ENCODE data around the gene RNF8.
"Not testable (repeated sequence)": the region's sequence is repeated elsewhere in the genome, so short reads cannot be mapped to it uniquely, and the experiment has no call there.

Gene RNF8, protein sequence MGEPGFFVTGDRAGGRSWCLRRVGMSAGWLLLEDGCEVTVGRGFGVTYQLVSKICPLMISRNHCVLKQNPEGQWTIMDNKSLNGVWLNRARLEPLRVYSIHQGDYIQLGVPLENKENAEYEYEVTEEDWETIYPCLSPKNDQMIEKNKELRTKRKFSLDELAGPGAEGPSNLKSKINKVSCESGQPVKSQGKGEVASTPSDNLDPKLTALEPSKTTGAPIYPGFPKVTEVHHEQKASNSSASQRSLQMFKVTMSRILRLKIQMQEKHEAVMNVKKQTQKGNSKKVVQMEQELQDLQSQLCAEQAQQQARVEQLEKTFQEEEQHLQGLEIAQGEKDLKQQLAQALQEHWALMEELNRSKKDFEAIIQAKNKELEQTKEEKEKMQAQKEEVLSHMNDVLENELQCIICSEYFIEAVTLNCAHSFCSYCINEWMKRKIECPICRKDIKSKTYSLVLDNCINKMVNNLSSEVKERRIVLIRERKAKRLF

GRCh38 chr6:37353761-37354525, at the start of gene RNF8:
Gene RNF8 (plus strand): TSS chr6:37353983. CDS start chr6:37354165, 182 bp downstream.
- DNase-seq (peak; percentile 87), ATAC-seq (replicated peaks) (peak; percentile 96 to 97)
- H3K4me1 Mint-ChIP-seq, result peaks cover 21 to 52% of the 10 kb centered on the region in 2 donors

DNA sequence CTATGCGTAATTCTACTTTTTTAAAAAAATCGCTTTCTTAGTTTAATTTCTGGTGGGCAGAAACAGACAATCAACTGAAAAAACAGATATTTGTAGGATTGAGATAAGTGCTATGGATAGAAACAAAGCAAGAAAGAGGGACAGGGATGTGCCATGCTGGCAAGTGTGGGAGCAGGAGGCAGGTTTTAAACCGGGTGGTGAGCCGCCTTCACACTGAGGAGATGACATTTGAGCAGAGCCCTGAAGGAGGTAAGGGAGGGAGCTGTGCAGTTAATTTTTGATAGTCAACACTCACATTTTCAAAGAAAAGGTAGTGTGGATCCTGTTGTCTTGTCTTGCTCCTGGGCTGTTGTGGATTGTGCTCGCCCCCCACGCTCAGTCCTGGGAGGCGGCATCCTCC, 49.0 kb upstream of the RNF8 start:
- Mint-ChIP-seq H3K9me3 (no peaks in the 10 kb centered on the region), H3K36me3 (peaks cover 44 to 65% of the 10 kb centered on the region in 2 donors), H3K27ac (peak overlapping the region; percentile 20), H3K4me3 (no peak overlapping the region), H3K4me1 (peaks cover 10 to 14% of the 10 kb centered on the region in 2 donors), H3K27me3 (no peaks in the 10 kb centered on the region)
- DNase-seq, result no peak
- no peak for ATAC-seq (replicated peaks)

More at GRCh38 chr6:37353761-37354525, at the start of gene RNF8:
- Mint-ChIP-seq H3K27me3 (no peaks in the 10 kb centered on the region), H3K27ac (peak within 1 kb of the TSS; percentile 94), H3K9me3 (peaks cover 0 to 4% of the 10 kb centered on the region in 2 donors), H3K4me3 (peak within 1 kb of the TSS; percentile 97 to 99), H3K36me3 (peaks cover 7 to 9% of the 10 kb centered on the region in 2 donors)

DNA sequence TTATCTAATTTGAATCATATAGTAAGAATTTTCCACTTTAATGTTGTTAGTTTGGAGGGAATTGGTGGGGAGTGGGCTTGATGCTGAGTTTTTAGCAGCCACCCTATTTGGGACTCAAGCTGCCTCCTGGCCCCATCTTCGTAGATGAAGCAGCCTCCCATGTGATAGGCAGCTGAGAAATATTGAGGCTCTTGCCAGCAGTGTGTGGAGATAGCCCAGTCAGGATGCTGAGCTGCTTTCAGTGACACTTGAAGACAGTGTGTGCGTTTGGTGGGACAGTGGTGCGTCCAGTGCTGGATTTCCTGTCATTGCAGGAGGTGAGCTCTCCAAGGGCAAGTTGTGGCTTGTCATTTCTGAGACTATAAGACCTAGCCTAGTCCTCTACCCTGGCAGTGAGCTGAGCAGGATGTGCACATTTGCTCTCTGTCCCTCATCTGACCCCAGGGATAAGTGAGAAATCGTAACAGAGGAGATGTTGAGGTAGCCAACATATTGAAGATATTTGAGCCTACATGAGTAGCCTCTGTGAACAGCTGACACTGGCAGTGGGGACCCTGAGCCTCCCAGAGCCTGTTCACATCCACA, 47.9 kb upstream of the RNF8 start:
- Mint-ChIP-seq H3K4me1 (peaks cover 10 to 14% of the 10 kb centered on the region in 2 donors), H3K4me3 (no peak overlapping the region), H3K27ac (peak overlapping the region; percentile 37), H3K9me3 (no peaks in the 10 kb centered on the region), H3K36me3 (peaks cover 41 to 60% of the 10 kb centered on the region in 2 donors), H3K27me3 (no peaks in the 10 kb centered on the region)
- DNase-seq (no peak), ATAC-seq (replicated peaks) (no peak)

GRCh38 chr6:37306624-37307222, 47.1 kb upstream of the RNF8 start:
- no peaks in the 10 kb centered on the region for H3K27me3 Mint-ChIP-seq
- H3K4me3 Mint-ChIP-seq, result no peak overlapping the region
- H3K27ac Mint-ChIP-seq, result no peak overlapping the region
- no peak for DNase-seq
- H3K36me3 Mint-ChIP-seq, result peaks cover 37 to 57% of the 10 kb centered on the region in 2 donors
- peaks cover 10 to 14% of the 10 kb centered on the region in 2 donors for H3K4me1 Mint-ChIP-seq
- no peak for ATAC-seq (replicated peaks)
- no peaks in the 10 kb centered on the region for H3K9me3 Mint-ChIP-seq

- DNase-seq; H3K4me3 Mint-ChIP-seq; ATAC-seq (replicated peaks); H3K27me3 Mint-ChIP-seq; H3K9me3 Mint-ChIP-seq; H3K27ac Mint-ChIP-seq: not testable (repeated sequence)
- Mint-ChIP-seq H3K36me3 (peaks cover 33 to 55% of the 10 kb centered on the region in 2 donors), H3K4me1 (peaks cover 10 to 14% of the 10 kb centered on the region in 2 donors)
Measured at GRCh38 chr6:37307484-37307883, 46.3 kb upstream of the RNF8 start.

DNA sequence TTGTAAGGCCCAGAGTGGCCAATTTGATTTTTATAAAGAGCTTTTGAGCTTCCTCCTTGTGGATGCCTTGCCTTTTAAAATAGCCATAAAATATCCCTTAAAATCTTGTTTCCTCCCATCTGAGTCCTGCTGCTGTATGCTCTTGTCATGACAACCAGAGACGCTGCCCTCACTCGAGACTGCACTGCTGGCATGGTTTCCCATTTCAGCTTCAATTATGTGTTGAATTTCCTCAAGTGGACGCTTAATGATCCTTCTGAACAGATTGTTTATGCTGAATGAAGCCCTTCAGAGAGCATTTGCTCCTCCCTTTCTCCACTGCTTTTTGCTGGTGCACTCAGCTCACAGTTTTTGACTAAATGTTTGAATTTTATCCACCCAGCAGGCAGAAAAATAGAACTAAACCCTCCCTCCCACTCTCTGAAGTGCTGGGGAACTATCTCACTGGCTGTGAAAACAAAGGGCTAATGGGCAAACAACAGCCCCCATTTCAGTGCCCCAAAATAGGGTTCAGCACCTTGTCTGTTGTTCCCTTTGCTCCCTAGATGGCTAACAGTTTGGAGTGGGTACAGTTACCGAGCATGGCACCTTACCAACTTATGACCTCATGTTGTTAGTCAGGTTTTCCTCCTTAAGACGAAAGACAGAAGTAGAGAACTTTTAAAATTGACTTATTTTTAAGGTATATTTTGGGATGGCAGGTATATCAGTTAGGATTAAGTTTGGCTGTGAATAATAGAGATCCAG, 45.5 kb upstream of the RNF8 start:
- H3K27me3 Mint-ChIP-seq, result no peaks in the 10 kb centered on the region

GRCh38 chr6:37309046-37309445, 44.7 kb upstream of the RNF8 start:
- Mint-ChIP-seq H3K9me3 (no peaks in the 10 kb centered on the region), H3K4me1 (no peaks in the 10 kb centered on the region), H3K27ac (no peak overlapping the region), H3K4me3 (no peak overlapping the region), H3K27me3 (no peaks in the 10 kb centered on the region), H3K36me3 (peaks cover 31 to 55% of the 10 kb centered on the region in 2 donors)
- no peak for ATAC-seq (replicated peaks)
- no peak for DNase-seq

More for the DNA sequence above, 45.5 kb upstream of the RNF8 start:
- Mint-ChIP-seq H3K4me1 (peaks cover 6 to 7% of the 10 kb centered on the region in 2 donors), H3K27ac (no peak overlapping the region), H3K36me3 (peaks cover 35 to 55% of the 10 kb centered on the region in 2 donors), H3K4me3 (no peak overlapping the region), H3K9me3 (no peaks in the 10 kb centered on the region)
- no peak for DNase-seq
- no peak for ATAC-seq (replicated peaks)

DNA sequence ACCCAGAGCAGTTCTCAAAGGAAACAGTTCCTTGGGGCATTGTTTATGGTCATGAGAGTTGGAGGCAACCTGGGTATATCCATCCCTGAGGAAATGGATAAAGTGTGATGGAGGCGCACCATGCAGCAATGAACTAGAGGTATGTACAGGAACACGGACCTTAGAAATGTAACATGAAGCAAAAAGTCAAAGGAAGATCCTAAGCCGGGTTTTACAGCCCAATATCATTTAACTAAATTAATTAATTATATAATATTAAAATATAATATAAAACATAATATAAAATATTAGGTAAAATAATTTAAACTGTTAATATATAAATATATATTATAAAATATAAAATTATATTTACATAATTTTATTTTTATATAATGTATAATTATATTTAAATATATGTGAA, 44.1 kb upstream of the RNF8 start:
- H3K4me3 Mint-ChIP-seq, result no peak overlapping the region
- peaks cover 2% of the 10 kb centered on the region in 2 donors for H3K4me1 Mint-ChIP-seq
- no peaks in the 10 kb centered on the region for H3K9me3 Mint-ChIP-seq
- ATAC-seq (replicated peaks) (no peak), DNase-seq (no peak)
- H3K27me3 Mint-ChIP-seq, result no peaks in the 10 kb centered on the region
- no peak overlapping the region for H3K27ac Mint-ChIP-seq
- peaks cover 29 to 53% of the 10 kb centered on the region in 2 donors for H3K36me3 Mint-ChIP-seq

DNA sequence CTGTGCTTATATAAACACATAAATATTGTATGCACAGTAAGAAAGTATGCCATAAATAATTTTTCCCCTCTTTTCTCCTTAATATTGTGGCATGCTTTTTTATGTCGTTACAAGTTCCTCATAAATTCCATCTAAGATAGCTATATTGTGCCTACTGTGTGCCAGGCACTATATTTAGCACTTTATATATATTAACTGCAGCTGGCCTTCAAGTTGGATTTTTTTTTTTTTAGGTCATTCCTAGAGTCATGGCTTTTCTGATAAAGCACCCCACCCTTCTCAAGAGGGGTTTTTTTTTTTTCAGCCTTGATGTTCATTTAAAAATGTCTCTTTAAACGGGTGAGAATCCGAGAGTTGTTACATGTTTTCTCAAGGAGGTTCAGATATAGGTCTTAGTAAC, 42.8 kb upstream of the RNF8 start:
- Mint-ChIP-seq H3K4me1 (peaks cover 4 to 5% of the 10 kb centered on the region in 2 donors), H3K27ac (no peak overlapping the region), H3K27me3 (no peaks in the 10 kb centered on the region), H3K9me3 (no peaks in the 10 kb centered on the region), H3K36me3 (peaks cover 21 to 45% of the 10 kb centered on the region in 2 donors), H3K4me3 (no peak overlapping the region)
- ATAC-seq (replicated peaks) (no peak), DNase-seq (no peak)

DNA sequence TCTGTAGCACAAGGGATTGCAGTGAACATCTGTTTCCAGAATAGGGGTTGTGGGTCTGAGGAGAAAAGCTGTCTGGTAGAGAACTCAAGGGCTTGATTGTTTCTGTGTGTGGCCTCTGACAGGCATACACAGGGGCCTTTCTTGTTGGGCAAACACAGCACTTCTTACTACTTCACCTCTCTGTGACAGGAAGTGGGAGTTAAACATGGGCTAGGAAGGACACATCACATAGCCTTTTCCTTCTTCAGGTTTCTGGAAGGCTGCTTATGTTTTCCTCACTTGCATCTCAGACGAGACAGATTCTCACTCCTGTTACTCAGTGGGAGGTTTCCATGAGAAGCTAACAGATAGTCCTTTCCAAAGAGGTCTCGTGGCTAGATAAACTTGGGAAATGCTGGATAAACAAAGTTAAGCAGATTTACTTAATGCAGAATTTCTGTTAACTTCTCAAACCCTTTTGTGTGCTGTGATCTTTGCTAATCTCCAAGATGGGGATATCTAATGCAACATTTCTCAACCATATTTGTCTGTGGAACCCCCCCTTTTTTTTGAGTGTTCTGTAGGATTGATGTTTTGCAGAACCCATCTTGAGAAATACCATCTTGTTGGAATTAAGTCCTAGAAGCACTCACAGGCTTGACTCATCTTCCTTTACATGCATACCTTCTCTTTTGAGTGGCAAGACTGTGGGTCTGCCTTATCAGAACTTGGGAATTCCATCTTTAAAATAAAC, 41.9 kb upstream of the RNF8 start:
- DNase-seq (no peak), ATAC-seq (replicated peaks) (no peak)
- Mint-ChIP-seq H3K27me3 (no peaks in the 10 kb centered on the region), H3K9me3 (no peaks in the 10 kb centered on the region), H3K27ac (no peak overlapping the region), H3K4me3 (no peak overlapping the region), H3K4me1 (peaks cover 4 to 5% of the 10 kb centered on the region in 2 donors), H3K36me3 (peaks cover 15 to 42% of the 10 kb centered on the region in 2 donors)

DNA sequence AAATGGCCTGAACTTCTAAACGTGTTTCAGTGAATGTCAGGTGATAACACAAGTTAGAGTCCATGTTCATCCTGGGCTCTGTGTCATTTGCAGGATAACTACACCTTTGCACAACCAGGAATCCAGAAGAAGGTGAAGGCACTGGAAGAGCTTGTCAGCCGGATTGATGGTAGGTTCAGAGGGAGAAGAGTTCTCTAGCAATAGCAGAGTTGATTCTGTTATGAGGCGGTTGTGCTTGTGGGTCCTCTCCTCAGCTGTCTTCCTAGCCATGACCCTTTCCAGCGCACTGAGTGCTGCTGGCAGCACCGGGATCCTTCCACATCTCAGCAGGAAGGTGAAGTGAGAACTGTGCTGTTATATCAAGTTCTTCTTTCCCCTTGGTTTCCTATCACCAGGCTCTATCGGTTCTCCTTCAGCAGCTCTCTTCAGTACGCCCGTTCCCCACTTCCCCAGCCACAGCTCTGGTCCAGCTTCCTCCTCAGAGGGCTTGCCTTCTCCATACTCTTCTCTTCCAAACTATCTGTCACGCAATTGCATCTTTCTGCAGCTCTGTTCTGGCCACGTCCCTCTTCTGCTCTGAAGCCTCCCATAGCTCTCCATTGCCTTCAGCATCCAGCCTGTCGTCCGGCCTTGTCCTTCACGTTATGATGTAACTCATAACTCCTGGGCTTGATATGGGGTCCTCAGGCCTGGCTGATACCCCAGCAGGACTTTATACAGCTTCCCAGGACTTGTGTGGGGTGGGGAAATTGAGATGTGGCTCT, 39.9 kb upstream of the RNF8 start:
- DNase-seq, result no peak
- no peak for ATAC-seq (replicated peaks)
- Mint-ChIP-seq H3K4me1 (peaks cover 4 to 5% of the 10 kb centered on the region in 2 donors), H3K36me3 (peaks cover 15 to 36% of the 10 kb centered on the region in 2 donors), H3K4me3 (no peak overlapping the region), H3K9me3 (no peaks in the 10 kb centered on the region), H3K27ac (no peak overlapping the region), H3K27me3 (no peaks in the 10 kb centered on the region)

DNA sequence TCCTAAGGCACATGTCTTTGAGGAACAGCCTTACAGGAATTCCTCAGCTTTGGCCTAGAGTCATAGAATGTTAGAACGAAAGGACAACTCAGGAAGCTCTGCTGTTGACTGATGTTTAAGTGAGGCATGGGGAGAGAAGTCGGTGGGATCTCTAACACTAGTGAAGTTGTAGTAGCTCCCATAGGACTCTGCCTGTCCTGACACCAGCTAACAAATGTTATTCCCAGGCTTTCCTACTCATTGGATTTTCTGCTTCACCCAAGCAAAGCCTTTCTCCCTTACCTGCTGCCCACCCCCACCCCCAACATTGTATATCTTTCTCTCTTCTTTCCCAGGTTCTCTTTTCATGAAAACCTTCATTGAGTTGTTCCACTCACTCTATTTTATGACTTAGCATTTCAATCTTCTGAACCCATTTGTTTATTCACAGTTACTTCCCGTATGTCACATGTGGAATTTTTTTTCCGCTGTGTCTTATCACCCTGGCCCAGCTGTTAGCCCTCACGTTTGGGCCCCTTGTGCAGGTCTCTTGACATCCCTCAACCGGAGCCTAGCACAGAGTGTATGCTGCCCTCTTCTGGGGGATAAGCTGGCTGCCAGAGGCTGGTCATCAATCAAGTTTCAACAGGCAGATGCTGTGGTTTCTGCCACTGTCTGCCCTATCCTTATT, 39.2 kb upstream of the RNF8 start:
- Mint-ChIP-seq H3K9me3 (no peaks in the 10 kb centered on the region), H3K27ac (peak overlapping the region; percentile 14), H3K36me3 (peaks cover 12 to 31% of the 10 kb centered on the region in 2 donors), H3K4me1 (peaks cover 4 to 5% of the 10 kb centered on the region in 2 donors), H3K27me3 (no peaks in the 10 kb centered on the region), H3K4me3 (no peak overlapping the region)
- ATAC-seq (replicated peaks) (peak; percentile 89 to 92), DNase-seq (peak; percentile 18)
